Hepatocyte (in vitro differentiated cells): ENCODE measurements around the gene FAM222A.

Experiments used
- EZH2phosphoT487 ChIP-seq: fragments of 200-600 bp; sonication (generic); IDR thresholded peaks from one replicate; pipeline ENCODE4 v1.6.1; 2018; ENCODE audit warnings: antibody characterized with exemption, mild to moderate bottlenecking, low read depth, moderate library complexity; ENCODE audit not compliant: unreplicated experiment, severe bottlenecking
- TF ChIP-seq, protein P1 (sequence below): fragments of 200-600 bp; sonication (generic); IDR thresholded peaks from 2 replicates; pipeline ENCODE4 v1.5.1; 2016; ENCODE audit warnings: antibody characterized with exemption, mild to moderate bottlenecking; ENCODE audit not compliant: poor library complexity

DNA sequence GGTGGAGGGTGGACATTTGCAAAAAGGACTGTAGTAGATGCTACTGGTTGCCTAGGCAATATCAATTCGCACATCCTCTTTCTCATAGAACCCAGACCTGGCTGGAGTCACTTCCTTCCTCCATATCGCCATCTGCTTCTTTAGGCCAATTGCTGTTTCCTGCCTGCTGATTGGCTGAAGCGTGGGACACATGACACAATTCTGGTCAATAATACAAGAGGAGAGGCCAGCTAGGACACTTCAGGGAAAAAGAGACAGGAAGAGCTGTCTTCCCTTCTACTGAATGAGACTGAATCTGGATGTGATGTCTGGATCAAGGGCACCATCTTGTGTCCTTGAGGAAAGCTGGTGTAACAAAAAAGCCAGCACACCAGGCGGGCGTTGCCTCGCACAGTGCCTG is 65.8 kb downstream of the FAM222A start:
- TF ChIP-seq, protein P1, sequence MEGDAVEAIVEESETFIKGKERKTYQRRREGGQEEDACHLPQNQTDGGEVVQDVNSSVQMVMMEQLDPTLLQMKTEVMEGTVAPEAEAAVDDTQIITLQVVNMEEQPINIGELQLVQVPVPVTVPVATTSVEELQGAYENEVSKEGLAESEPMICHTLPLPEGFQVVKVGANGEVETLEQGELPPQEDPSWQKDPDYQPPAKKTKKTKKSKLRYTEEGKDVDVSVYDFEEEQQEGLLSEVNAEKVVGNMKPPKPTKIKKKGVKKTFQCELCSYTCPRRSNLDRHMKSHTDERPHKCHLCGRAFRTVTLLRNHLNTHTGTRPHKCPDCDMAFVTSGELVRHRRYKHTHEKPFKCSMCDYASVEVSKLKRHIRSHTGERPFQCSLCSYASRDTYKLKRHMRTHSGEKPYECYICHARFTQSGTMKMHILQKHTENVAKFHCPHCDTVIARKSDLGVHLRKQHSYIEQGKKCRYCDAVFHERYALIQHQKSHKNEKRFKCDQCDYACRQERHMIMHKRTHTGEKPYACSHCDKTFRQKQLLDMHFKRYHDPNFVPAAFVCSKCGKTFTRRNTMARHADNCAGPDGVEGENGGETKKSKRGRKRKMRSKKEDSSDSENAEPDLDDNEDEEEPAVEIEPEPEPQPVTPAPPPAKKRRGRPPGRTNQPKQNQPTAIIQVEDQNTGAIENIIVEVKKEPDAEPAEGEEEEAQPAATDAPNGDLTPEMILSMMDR = no peak
- no peak for TF ChIP-seq EZH2phosphoT487
